NCI-H2107 (cell line): Measurements from ENCODE around the gene CCR3.

Source experiments
- DNase-seq: peaks from one replicate; lab custom pipeline; 2025; lab: John Stamatoyannopoulos, UW

CCR3 gene

DNA sequence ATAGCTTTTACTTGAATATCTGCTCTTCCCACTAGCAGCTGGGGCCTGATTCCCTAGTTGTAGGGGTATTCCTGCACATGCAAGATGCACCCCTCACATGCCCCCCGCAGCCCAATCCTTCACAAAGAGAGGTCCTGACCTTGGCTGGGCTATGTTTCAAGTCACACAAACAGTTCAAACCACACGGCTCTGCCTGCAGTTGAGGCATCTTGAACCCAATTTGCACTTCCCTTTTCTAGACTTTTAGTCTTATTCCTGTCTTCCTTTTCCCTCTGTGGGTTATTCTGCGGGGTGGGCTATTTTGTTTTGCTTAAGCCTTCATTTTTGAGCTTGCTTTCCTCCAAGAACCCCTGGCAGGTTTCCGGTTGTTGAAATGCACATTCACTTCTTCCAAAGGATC is 20.9 kb upstream of the CCR3 start:
- no peak for DNase-seq

GRCh38 chr3:46221938-46222337 is 20.3 kb upstream of the CCR3 start:
- no peak for DNase-seq

DNA sequence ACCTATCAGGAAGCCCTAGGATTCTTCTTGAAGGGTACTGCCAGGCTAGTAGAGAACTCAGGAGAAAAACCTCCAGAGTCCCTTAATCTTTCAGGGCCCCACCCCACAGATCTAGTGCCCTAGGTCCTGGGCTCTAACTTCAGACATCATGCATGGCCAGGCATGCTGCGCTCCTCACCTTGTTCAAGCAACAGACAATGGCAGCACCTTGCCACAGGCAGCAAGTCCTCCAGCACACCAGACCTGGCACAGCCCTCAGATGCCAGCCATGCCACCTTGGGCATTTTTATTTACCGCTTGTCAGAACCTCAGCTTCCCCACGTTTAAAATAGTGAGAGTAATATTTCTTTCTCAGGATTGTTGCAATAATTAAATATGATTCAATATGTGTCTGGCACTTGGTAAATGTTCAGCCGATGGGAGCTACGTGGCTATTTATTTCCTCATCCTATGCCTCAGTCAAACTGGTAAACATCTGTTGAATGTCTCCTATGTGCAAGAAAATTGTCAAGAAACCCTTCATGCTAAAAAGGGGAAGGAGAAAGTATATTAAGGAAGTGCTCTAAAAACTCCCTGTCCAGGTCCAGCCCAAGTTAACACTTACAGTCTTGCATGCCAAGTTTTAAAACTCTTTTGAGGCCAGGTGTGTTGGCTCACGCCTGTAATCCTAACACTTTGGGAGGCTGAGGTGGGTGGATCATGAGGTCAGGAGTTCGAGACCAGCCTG is 19.7 kb upstream of the CCR3 start:
- DNase-seq = no peak

DNA sequence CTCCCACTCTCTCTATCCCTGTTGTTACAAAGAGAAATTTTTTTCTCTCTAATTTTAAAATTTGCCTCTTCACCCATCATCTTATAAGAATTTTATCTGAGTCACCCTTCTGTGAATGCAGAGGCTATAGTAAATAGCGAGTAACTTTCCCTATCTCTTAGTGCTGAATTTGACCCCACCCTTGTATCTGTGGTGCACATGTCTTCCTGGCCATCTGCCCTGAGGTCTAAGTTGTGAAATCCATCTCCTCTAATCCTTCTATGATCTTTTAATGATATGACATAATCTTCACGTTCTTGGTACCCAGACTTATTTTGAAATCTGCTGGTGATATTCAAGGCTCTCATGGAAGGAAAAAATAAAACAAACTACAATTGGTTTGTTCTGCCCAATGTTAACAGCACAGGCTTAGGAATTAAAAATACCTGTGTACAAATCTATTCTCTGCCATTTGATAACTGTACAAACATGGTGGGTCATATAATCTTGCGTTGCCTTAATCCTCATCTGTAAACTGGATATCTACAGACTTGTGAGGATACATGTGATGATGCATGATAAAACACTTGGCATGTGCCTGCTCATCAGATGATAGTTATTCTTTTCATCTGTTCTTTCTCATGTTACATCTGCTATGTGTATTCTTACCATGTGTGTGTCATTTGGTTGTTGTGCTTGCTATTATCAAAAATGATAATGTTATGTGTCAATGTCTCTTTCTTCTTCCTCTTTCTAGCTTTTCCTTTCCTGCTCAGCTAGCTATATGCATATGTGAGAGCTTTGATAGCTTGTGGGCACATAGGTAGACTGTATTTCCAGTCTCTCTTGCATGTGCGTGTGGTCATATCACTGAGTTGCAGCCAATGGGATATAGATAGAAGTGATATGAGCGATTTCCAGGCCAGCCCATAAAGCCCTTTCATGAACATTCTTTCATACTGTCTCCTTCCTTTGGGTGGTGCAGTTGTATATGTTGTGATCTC is 13.7 kb upstream of the CCR3 start:
- no peak for DNase-seq

DNA sequence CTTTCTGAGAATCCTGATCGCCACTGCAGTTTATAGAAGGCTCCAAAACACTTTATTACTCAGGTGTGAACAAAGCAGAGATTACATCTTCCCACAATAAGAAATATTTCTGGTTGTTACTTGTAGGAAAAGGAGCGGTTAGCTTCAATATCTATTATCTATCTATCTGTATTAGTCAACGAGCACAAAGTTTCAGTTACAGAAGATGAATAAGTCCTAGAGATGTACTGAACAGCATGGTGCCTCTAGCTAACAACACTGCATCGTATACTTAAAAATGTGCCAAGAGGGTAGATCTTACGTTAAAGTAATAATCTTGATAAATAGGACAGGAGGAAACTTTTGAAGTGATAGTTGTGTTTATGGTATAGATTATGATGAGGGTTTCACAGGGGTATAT is 10.9 kb upstream of the CCR3 start:
- DNase-seq = no peak

DNA sequence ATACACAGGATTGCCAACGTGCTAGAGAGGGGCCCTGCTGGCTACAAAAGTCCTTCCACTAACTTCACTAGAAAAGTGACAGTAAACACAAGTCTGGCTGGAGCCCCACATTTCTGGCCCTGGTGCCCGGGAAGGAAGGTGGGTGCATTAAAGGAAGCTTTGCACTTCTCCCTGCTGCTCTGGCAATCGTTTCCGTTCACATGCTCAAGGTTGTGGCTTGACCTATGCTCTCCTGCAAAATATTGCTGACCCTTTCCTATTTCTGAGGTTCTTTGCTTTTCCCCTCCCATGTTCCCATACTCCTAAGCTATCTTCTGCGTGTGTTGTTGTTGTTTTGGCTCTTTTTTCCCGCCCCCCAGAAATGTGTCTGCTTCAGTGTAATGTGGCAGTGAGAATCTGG is 9.1 kb upstream of the CCR3 start:
- DNase-seq = no peak

GRCh38 chr3:46235425-46235824 is 6.8 kb upstream of the CCR3 start:
- no peak for DNase-seq

DNA sequence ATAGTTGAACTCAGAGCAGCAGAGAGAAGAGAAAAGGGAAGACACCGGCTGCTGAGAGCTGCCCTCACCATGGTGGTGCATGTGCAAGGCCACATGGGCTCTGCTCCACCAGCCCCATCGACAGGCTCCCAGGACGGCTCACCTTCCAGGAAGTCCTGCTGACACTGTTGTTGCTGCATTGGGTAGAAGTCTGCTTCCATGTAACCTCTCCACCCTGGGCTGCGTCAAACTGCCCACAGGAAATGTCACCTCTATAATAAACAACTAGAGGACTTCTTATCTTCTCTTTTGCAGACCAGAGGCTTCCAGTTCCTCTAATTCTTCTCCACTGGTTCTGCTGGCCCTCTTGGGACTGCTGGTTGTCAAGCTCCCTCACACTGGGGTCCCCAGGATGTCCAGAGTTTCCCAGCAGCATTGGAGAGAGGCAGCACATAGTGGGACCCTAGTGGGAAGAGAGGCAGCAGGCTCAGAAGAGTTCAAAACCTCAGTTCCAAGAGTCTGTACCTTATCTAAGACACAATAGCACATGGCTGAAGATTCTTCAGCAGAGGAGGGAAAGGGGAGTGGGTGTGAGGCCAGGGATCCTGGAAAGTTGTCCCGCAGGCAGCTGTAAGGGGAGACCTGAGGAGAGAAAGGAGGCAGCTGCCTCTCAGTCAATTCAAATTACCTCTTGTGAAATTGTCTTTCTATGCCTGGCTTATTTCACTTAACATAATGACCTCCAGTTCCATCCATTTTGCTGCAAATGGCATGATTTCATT is 5.8 kb upstream of the CCR3 start:
- DNase-seq = no peak

DNA sequence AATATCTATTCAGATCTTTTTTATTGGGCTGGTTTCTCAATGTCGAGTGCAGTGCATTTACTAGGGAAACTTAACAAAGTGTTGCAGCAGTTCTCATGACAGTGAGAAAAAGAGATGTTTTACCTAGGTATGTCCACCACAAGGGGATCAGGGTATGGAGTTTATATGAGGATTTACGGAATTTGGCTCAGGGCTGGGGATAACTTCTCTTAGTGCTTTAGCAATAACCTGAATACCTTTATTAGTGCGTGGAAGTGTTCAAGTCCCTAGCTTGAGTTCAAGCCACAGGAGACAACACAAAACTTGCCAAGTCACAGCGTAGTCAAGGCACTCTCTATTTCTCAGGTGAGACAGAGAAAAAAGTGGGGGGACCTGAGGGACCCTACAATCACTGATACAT is 3.9 kb upstream of the CCR3 start:
- DNase-seq = no peak

DNA sequence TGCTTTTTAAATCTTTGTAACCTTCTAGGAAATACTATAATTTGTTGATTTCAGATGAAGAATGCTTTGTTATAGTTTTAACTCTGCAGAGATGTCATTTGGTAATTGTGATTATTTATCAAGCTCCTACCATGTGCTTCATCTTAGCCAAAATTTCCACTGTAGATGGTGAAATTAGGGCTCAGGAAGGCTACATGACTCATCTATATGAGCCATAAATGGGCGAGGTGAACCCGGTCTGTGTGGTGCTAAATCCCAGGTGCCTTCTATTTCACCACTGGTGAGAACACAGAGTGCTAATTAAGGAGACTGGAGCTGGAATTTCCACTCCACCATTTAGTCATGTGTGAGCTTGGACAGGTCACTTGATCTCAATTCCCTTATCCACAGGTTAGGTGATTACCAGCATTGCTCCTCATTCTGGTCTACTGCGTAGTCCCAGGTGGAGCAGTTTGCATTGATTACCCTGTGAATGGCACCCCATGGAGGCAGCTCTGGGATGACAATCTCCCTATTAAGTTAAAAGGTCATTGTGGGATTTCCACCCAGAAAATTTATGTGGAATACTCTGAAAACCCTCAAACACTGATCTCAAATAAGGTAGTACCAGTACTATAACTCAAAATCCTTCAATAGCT is 2.8 kb upstream of the CCR3 start:
- DNase-seq = no peak

- no peak for DNase-seq
Measured at GRCh38 chr3:46239952-46240351, 2.3 kb upstream of the CCR3 start.

- DNase-seq = no peak
Measured at GRCh38 chr3:46243560-46243959, 1.3 kb downstream of the CCR3 start.

- DNase-seq = no peak
Measured at GRCh38 chr3:46245146-46245545, 2.9 kb downstream of the CCR3 start.

DNA sequence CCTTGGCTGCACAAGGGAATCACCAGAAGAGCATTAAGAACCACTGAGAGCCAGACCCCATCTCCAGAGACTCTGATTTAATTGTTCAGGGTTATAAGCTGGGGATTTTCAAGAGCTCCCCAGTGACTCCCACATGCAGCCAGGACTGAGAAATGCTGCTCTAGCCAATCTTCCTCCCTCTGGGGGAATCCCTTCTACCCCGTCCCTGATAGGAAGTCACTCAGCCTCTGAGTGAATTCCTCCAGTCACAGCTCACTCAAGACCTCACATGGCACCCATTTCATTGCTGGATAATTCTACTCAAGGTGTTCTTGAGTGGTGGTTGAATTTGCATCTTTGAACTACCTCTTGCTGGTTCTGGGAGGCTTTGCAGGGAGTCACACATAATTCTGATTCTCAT is 10.7 kb downstream of the CCR3 start:
- DNase-seq = no peak

GRCh38 chr3:46258525-46258924 is 16.3 kb downstream of the CCR3 start:
- no peak for DNase-seq

DNA sequence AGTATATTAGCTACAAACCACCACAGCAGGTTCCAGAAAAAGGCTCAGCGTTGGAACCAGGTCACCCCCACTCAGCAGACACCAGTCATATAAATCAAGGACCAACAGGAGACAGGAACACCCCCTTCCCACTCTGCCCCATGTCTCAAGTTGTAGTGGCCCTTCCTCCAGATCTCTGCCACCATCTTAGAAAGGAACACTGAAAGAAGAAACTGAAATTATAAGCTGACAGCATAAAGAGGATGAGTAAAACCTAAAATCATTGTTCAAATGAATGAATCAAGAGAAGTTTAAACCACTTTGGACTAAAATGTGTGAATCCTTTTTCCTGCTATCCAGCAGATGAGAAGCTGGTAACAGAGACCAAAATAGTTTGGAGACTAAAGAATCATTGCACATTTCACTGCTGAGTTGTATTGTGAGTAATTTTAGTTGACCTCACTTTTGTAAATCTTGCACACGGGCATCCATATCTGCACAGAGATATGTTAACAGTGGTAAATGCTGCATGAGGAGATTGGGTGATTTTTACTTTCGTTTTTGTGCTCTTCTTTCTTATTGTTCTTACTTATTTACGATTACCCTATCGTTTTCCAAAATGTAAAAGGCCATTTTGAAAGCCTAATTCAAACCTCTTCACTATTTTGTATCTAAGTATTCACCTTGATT is 19.8 kb downstream of the CCR3 start:
- no peak for DNase-seq

GRCh38 chr3:46264002-46264401 is 21.7 kb downstream of the CCR3 start:
- no peak for DNase-seq

DNA sequence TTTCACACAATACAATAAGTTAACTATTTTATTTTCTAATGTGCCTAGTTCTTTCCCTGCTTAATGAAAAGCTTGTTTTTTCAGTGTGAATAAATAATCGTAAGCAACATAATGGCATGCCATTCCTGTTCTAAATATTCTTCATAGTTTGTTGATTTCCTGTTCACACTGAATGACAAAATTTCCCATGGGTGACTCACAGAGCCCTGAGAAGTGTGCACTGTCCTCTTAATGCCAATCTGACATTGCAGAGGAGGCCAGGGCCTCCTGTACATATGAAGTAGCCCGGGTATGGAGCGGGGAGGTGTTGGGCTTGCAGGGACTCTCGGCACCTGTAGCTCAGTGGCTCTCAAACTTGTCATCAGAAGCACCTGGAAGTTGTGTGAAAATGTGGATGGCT is 24.3 kb downstream of the CCR3 start:
- DNase-seq = no peak

- DNase-seq = no peak
Measured at GRCh38 chr3:46269556-46269955, 27.3 kb downstream of the CCR3 start.

DNA sequence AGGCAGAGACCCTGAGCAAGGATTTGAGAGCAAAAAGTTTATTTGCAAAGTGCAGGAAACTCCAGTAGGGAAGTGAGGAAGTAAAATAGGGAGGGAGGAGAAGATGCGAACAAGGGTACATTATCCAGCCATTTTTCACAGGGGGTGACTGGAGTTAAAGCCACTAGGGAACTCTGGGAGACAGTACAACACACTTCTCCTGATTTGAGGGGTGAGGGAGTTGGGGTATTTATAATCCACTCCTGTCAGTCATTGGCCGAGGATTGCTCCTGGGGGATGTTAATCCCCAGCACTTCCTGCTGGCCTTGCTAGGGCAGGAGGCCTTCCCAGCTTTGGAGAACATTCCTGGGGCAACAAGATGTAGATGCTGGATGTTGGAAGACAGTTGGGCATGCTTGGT is 28.2 kb downstream of the CCR3 start:
- DNase-seq = no peak

DNA sequence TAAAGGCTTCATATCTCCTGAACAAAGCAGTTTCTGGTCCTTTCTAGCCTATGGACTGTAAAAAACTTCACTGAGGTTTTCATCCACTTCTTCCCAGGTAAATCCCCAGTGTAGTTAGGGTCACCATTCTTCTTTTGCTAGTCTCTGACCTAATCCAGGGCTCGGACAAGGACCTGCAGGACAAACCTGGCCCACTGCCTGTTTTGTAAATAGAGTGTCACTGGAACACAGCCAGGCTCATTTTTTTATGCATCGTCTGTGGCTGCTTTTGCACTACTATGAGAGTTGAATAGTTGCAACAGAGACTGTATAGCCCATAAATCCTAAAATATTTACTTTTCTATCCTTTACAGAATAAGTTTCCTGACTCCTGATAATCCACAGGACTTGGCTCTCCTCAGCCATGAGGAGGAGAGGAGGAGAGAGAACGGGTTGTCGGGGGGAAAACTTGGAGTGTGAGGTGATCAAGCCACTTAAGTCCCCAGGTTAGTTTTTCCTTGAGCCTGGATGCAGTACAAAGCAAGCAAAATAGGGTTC is 29.0 kb downstream of the CCR3 start:
- no peak for DNase-seq
